ENCODE results near the gene NFIA. TPM values are rescaled to one million over a fixed set of nuclear protein-coding genes. Genes with fewer than 3 reads are reported as not detected.

Gene NFIA
- total RNA-seq, 1 experiment from 2014 or later, result 6.3 TPM

DNA sequence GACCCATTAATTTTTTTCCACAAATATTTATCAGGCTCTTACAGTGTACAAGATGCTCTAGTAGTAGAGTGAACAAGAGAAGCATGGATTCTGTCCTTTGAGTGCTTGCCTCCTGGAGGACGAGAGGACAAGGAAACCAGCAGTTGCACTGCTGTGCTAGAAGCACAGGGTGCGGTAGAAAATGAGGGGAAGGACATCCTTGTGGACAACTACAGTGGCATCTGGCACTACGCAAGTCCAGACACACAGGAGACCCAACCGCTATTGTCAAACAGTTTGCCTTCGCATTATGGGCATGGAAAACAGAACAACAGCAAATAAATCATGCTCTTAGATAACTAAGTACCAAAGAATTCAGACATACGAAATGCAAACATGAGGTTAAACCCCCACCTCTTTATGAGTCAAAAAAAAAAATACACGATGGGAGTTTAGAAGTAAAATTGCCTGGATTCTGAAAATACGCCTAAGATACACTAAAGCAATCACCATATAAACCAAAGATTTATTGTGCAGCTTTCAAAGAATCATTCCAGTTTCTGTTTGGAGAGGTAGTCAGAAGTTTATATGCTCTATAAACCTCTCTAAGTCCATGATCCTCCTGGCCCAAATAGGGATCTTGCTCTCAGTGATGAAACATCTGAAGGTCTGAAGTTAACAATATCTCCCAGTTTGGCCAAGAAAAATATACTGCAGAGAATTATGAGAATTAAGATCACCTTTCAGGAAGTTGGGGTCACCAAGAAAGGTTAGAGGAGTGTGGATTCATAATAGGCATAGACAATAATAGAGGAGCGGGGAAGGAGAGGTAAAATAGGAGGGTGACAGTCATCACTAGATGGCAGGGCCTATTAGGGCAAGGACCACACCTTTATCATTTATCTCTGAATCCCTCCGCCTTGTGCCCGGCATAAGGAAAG is 307.8 kb downstream of the NFIA start:
- no peak for DNase-seq (ENCODE audit: low read depth)

DNA sequence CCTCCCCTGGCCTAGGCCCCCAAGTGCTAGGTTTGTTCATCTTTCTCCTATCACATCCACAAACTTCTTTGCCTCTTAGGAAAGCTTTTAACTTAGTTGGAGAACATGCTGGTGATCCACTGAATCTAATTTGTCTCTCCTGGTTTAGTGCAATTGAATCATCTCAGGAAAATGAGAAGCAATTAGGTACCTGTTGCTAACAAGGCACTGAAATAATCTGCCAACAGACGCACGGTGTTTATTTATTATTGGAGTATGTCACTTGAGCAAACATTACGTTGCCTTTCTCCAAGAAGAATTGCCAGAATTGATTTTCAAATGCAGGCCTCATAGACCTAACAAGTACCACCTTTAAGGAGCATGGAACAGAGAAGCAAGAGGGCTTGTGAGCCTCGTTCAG is 309.4 kb downstream of the NFIA start:
- DNase-seq (ENCODE audit: low read depth), result no peak

DNA sequence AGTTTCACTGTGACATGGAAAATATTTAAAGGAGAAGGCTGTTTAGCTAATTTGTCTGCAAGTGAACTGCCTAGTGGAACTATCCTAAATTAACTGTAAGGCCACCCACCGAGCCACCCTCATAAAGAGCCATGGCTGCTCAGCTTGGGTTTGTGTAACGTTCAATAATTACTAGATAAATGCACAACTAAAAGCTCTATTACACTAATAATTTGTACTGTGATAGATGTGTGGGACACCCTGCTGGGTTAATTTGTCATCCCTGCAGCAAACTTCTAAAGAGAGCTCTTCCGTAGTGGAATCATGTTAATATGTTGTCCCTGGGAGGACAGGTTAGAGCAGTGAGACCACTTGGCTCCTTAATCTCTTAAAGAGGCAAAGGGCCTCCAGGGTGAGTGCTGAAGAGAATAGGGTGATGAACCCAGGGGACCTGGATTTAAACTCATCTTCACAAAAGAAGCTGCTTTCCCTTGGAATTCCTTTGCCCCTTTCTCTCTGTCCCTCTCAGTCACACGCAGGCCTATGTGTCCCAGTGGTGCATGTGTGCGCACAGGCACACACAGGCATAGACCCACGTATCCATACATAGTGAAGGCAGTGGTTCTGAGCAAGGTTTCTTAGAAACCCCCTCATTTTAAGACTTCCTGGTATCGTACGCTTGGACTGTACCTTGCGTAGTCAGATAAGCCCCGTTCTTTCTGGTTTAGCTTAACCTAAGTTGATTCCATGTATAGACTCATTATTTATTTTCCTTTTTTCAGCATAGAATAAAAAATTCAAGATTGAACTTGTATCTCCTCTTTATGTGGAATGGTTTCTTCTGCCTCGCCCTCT is 310.3 kb downstream of the NFIA start:
- no peak for DNase-seq (ENCODE audit: low read depth)

DNA sequence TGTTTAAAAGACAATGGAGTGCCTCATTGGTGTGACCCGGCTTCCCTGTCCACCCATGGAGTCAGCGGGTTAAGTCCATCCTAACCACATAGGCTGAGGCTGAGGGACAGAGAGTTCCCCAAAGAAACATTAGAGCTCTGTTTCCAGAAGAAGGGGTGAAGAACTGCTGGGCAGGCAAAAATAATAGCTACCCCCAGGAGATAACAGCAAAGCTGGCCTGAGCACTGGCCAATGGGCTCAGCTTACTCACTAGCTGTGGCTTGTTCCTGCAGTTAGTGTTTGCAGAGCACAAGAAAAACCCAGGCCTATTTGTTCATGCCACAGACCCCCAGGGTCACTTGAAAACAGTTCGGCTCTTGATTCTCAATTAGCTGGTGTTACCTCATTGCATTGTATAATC is 311.2 kb downstream of the NFIA start:
- no peak for DNase-seq (ENCODE audit: low read depth)

DNA sequence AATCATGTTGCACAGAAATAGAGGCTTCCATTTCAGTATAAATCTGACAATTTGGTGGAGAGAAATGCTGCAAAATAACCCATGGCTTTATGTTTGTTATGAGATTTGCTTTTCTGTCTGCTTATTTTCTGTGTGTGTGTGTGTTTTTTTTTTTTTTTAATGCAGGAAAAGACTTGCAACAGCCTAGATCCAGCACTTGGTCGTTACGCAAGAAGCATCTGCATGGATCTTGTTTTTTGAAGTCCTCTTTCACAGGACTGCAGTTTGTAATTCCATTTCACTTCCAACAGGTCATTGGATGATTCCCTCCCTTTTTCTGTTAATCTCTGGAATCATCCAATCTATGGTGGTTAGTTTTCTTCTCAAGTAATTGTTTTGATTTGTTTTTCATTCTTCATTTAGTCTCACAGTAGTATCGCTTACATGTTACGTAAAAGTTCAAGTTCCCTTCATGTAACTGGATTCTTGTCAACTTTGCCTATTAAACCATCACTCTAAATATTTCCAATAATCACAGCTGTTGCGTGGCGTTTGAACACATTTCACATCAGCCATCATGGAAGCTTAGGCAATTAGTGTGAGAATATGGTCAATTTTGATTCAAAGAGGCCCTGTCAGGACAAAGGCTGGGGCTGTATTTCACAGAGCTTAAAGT is 312.9 kb downstream of the NFIA start:
- no peak for DNase-seq (ENCODE audit: low read depth)

DNA sequence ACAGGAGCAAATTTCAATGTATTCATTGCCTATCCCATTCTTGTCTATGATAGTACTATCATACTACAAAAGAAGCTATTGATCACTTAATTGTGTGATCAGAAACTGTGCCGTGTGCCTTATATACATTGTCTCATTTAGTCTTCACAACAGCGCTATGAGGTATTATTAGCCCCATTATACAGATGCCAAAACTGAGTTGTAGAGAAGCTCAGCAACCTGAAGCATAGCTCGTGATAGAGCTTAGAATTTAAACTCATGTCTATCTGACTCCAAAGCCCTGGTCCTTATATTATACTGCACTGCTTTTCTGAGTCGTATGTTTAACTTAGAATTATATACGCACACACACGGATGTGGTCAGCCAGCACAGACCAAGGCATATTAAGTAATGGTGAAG is 315.1 kb downstream of the NFIA start:
- no peak for DNase-seq (ENCODE audit: low read depth)

DNA sequence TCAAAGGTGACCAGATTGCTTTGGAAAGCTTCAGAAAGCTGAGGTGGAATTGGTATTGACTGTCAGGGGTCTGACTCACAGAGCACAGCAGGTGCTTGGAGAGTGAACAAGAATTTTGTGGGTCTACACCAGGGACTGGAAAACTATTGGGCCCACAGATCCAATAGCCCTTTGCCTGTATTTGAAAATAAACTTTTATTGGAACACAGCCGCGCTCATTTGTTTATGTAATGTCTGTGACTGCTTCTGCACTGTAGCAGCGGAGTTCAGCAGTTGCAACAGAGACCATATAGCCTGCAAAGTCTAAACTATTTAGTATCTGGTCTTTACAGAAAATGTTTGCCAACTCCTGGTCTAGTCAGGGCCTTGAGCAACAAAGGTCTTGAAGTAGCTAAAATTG is 315.6 kb downstream of the NFIA start:
- DNase-seq (ENCODE audit: low read depth), result peak; percentile 19

DNA sequence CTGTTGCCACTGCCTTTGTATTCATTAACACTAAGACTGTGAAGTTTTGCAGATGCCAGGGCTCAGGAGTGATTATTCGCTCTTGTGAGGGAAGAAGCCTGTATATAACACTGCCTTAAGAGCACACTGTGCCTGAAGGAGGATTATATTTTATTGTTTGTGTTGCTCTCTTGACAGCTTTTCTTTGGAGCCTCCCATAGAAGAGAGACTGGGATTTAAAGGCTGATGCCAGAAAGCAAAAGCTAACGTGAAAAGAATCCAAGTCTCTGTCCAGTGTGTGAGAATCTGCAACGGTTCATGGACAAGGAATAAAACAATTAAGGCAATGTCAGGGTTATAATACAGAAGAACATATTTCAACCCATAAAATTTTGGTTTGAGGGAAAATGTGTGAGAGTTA is 316.8 kb downstream of the NFIA start:
- DNase-seq (ENCODE audit: low read depth), result no peak

DNA sequence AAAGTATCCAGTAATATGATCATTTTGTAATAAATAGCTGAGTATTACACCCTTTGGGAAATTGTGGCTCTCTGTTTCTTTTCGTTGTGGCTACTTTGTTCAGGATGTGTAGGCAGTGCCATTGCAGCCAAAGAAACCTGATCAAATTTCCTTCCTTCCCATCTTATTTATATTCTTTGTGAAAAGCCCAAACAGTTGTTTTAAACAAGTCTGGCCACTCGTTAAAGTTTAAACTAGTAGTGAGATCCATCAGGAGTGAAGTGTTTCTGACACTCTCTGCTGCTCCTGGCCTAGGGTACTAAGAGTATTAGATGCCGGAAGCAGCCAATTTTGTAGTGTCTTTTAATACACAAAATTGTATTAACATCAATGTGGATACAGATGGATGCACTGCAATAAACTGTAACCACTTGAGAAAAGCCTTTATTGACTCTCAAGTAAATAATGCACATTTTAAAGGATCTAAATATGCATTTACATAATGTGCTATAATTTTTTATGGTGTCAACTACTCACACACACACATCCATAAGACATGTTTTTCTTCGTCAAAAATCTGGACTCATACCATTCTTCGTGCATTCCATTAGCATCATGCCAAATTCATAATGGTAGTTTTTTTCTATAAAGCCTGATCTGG is 317.9 kb downstream of the NFIA start:
- no peak for DNase-seq (ENCODE audit: low read depth)

DNA sequence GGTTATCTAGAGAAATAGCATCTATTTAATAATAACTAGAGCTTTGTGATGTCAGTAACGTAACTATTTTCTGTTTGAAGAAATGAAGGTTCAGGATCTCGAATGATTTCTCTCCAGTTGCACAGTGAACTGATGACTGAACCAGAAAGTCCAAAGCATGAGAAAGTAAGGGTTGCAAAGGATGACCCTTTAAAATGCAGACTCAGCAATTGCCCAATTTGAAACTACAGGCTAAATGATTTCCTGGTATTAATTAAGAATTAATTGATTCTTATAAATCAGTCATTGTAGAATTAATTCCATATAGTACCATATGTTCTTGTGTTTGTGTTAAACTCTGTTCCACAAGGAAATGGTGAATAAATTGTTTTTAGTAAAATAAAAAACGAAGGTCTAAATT is 318.6 kb downstream of the NFIA start:
- no peak for DNase-seq (ENCODE audit: low read depth)

DNA sequence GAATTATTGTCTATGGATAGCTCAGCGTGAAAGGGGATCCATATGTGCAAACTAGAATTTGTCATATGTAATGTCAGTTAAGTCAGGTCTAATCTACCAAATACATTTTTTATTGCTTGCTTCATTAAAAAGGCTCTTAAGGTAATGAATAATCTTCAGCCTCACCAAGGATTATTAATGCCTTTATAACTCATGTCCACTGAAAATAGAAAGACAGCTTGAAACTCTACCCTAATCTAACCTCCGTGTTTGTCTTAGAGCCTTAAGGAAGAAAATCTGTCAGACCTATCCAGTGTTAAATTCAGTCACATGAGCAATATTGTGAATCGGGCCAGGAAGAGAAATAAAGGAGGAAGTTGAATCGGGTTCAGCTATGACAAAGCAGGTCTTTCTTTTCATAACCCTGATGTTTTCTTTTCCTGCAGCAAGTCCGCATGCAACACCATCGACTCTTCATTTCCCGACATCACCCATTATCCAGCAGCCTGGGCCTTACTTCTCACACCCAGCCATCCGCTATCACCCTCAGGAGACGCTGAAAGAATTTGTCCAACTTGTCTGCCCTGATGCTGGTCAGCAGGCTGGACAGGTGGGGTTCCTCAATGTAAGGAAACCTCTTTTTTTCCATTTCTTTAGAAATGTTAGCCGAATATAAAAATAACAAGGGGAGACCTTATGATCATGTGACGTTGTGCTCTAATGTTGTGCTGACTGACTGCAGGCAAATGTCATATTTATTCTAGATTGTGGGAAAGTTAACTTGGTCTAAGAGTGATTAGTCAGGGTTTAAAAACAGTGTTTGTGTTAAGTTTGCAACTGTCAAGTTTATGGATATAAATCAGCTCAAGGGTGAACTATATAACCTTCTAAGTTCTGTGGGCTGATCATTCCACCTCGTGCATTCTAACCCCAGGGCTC is 321.6 kb downstream of the NFIA start:
- DNase-seq (ENCODE audit: low read depth), result peak; percentile 1

DNA sequence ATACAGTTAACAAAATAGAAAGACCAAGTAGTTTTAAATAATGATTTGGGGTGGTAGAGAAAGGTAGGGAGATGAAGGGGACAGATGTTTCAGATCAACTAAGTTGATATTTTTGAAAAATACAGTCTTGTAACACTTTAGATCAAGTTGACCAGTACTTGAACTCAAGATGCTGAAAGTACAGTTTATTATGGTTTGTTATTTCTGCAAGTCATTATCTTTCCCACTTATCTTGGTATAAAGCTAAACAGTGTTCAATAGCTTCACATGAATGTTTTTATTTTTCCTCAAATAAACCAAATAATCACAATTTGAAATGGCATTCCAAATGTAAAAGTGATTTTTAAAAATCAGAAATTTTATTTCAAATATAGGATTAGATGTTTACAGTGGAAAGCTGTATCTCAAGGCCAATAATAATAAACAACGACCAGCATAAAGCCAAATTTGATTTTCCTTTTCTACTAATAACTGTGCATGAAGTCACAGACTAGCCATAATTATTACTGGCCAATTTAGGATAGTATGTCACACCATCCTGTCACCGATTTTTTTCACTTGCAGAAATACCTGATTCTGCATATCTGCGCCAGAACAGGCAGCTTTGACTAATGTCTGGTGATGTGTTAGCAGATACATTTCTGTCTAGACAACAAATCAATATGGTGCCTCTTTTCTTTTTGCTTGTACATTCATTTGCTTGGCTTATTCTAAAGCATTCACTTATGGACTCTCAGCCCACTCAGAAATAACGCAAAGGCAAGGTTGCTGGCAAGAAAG is 322.4 kb downstream of the NFIA start:
- no peak for DNase-seq (ENCODE audit: low read depth)

DNA sequence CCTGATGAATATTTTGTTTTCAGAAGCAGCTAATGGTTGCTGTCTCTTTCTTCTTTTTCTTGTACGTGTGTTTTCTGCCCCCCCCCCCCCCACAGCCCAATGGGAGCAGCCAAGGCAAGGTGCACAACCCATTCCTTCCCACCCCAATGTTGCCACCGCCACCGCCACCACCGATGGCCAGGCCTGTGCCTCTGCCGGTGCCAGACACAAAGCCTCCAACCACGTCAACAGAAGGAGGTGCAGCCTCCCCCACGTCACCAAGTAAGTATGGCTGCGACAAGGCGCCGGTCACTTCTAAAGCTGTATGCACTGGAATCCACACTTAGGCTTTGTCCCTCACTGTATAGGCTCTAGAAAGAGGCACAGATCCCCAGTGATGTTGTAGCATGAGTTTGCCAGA is 324.1 kb downstream of the NFIA start:
- no peak for DNase-seq (ENCODE audit: low read depth)

DNA sequence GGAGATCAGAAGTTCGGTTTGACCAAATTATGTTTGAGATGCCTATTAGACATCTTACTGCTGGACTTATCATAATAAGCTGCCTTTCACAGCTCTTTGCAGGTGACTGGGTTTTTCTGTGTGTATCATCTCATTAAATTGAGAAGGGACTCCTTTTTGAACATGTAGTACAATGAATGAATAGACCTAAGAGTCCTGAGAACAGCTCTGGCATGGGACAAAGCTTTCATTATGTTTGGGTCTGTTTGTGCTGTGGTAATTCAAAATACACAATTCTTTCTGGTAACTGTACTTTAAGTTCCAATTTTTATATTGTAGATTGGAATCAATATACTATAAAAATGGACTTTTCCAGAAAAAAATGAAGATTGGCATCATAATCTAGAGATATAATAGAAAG is 330.2 kb downstream of the NFIA start:
- no peak for DNase-seq (ENCODE audit: low read depth)

DNA sequence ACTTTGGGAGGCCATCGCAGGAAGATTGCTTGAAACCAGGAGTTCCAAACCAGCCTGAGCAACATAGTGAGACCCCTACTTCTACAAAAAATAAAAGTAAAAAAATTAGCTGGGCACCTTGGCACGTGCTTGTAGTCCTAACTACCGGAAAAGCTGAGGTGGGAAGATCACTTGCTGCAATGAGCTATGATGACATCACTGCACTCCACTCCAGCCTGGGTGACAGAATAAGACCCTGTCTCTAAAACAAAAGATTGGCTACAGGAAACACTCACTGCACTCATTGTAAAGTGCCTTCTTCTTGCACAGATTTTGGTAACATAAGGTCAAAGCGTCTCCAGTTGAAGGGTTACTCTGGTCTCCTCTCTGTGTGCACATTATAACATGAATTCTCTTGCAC is 336.8 kb downstream of the NFIA start:
- no peak for DNase-seq (ENCODE audit: low read depth)

DNA sequence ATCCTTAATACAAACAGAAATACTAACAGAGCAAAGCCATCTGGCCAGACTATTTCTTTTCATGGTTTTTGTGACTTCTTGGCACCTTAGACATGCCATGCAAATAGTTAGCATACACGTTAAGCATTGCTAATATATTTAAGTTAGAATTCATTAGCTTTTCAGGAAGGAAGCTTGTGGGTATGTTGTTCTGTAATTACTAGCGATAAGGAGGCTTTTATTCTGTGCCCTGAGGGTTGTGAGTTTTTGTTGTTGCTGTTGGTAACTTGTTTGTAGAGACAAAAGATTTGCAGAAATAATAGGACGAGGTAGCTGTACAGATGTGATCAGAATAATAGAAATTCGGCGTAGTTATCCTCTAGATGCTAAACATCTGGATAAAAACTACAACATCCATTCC is 337.3 kb downstream of the NFIA start:
- no peak for DNase-seq (ENCODE audit: low read depth)

DNA sequence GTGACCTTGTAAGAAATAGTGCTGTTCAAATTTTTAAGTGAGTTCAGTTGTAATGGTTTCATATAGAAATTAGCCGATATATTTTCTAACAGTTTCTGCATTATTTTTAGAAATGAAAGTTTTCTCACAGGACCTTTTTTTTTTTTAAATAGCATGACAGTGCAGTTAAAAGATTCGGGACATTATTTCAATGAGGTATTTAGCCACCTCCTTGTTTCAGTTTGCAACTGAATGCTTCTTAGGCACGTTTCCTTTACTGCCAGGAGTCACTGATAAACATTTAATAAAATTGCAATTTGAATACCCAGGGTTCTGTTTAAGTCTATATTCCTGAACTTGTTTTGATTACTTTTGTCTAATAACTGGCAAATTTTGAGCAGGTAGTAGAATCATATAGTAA is 337.9 kb downstream of the NFIA start:
- DNase-seq (ENCODE audit: low read depth), result no peak

DNA sequence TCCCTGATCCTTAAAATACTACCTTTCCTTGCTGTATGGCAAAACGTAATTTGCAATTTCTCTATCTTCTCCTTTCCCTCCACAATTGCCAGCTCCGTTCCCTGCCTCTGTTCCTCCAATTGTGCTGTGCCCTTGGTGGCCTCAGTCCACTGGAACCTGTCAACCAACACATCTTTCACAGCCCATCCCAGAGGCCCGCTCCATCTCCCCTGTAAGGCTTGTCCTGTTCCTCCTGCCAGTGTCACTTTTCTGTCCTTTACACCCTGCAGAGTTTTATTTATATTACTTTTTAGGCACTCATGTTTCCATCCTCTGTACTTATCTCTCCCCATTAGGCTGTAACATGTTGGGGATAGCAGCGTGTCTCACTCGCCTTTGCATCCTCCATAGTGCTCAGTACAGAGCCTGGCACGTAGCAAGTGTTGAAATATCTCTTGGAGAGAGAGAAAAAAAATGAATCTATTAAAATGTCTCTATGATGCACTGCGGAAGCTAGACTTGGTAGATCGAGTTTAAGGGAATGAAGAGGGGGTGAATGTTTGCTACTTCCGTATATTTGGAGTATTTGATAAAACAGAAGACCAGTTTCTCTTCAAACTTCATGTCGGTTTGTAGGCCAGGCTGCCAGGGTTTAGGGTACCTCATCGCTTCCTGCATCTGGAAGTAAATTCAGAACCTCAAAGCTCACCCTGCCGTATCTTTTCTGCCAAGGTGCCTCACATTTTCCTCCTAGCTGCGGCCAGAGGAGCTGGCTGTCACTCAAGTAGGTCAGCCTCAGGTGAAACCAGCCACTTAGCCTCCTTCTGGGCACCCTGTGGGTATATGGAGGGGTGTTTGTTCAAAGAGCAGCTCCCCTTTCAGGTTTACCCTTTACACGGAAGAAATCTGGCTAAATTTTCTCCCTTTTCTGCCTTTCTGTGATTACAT is 338.8 kb downstream of the NFIA start:
- DNase-seq (ENCODE audit: low read depth), result no peak

DNA sequence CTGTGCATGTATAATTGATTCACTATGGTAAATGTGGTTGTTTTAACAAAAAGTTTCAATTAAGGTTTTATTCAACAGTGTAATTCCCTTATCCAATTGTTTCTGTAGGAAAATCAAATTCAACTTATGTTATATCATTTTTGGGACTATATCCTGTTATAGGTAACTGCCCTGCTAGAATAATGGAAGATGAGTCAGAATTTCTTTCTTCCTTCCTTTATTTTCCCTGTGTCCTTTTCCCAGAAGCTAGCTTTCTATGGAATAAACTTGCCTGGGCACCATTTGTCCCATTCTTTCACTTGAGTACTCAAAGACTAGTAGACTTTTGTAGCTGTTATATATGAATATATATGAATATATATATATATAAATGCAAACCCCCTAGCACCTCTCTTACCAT is 341.3 kb downstream of the NFIA start:
- DNase-seq (ENCODE audit: low read depth), result no peak

All from HT1080 (cell line).